B cell (primary cell): ENCODE measurements around the gene FRZB. TPM values are rescaled to one million over a fixed set of nuclear protein-coding genes. Genes with fewer than 3 reads are reported as not detected.

Source experiments
- ATAC-seq: fragments of 200-7000 bp; cut with Tn5 transposase; one replicate; pipeline ENCODE4 v1.10.0; 2021; ENCODE audit warnings: low read depth, mild to moderate bottlenecking, moderate number of reproducible peaks, moderate library complexity
- CTCF ChIA-PET: fragments of 350-600 bp; sonication (Branson Sonifier 250); formaldehyde crosslinking; loops from one replicate; lab custom pipeline; 2021; ENCODE audit warnings: antibody characterized with exemption, inconsistent platforms; lab: Charles Lee
- POLR2A ChIA-PET: fragments of 350-600 bp; sonication (Branson Sonifier 250); formaldehyde crosslinking; loops from one replicate; lab custom pipeline; 2021; ENCODE audit warnings: antibody characterized with exemption; lab: Charles Lee
- DNase-seq: peaks from one replicate; pipeline ENCODE4 v3.0.0; 2013
- H2AFZ ChIP-seq: 2 replicates; pipeline ENCODE4 v1.6.1; 2012; ENCODE audit warnings: mild to moderate bottlenecking, low read depth, low read length; ENCODE audit not compliant: insufficient read depth, poor library complexity, severe bottlenecking
- H3K27ac ChIP-seq, 2 donors: 1 replicate in 1 of 2; 2 replicates in 1 of 2; pipeline ENCODE4 v1.5.1; 2012 to 2013; ENCODE audit warnings: low read length in 2 of 2, mild to moderate bottlenecking in 2 of 2, moderate library complexity in 1 of 2
- H3K27me3 ChIP-seq, 4 experiments: fragments of 200-600 bp in 1 of 4; sonication (generic) in 1 of 4; replicated peaks in 1 of 4; 1 replicate in 2 of 4; 2 replicates in 2 of 4; pipeline versions ENCODE4 v1.6.1 to v1.7.0; 2013 to 2016; ENCODE audit warnings: low read length in 3 of 4, mild to moderate bottlenecking in 2 of 4, mixed read lengths in 1 of 4, moderate library complexity in 1 of 4; ENCODE audit not compliant: insufficient read depth in 4 of 4, control insufficient read depth in 3 of 4; ENCODE audit errors: control extremely low read depth in 1 of 4
- H3K36me3 ChIP-seq, 2 experiments: replicated peaks in 1 of 2; 1 replicate in 1 of 2; 2 replicates in 1 of 2; pipeline versions ENCODE4 v1.6.1 to v1.7.1; 2013; ENCODE audit warnings: low read length in 1 of 2; ENCODE audit not compliant: insufficient read depth in 2 of 2, control insufficient read depth in 1 of 2; ENCODE audit errors: control extremely low read depth in 1 of 2, extremely low read depth in 1 of 2
- H3K4me1 ChIP-seq, 2 donors: fragments of 200-600 bp in 1 of 2; sonication (generic) in 1 of 2; 1 replicate in 1 of 2; 2 replicates in 1 of 2; pipeline versions ENCODE4 v1.5.1 to v1.6.1; 2013 to 2017; ENCODE audit warnings: low read length in 2 of 2; ENCODE audit not compliant: control insufficient read depth in 2 of 2, insufficient read depth in 2 of 2
- H3K4me2 ChIP-seq: replicated peaks from 2 replicates; pipeline ENCODE3; 2012; ENCODE audit warnings: mild to moderate bottlenecking, low read depth, low read length; ENCODE audit not compliant: poor library complexity, severe bottlenecking
- H3K4me3 ChIP-seq, 5 experiments: fragments of 200-600 bp in 1 of 5; sonication (generic) in 1 of 5; 1 replicate in 3 of 5; 2 replicates in 2 of 5; pipeline versions ENCODE4 v1.5.1 to v1.7.0; 2011 to 2016; ENCODE audit warnings: low read length in 4 of 5, mild to moderate bottlenecking in 4 of 5, low read depth in 2 of 5, control low read depth in 1 of 5, moderate library complexity in 1 of 5; ENCODE audit not compliant: insufficient read depth in 1 of 5; ENCODE audit errors: control extremely low read depth in 1 of 5, extremely low read depth in 1 of 5
- H3K79me2 ChIP-seq: fragments of 200-600 bp; sonication (generic); one replicate; pipeline ENCODE4 v1.6.0; 2016; ENCODE audit warnings: low read length; ENCODE audit not compliant: control insufficient read depth, insufficient read depth
- H3K9ac ChIP-seq: fragments of 200-600 bp; sonication (generic); 2 replicates; pipeline ENCODE4 v1.6.1; 2017; ENCODE audit warnings: mild to moderate bottlenecking, low read length, moderate library complexity
- H3K9me3 ChIP-seq, 3 donors: one replicate each; pipeline versions ENCODE4 v1.6.1 to v1.7.1; 2013; ENCODE audit warnings: low read length in 2 of 3; ENCODE audit not compliant: control insufficient read depth in 2 of 3, insufficient read depth in 1 of 3; ENCODE audit errors: control extremely low read depth in 1 of 3
- H4K20me1 ChIP-seq: 2 replicates; pipeline ENCODE4 v1.6.0; 2012; ENCODE audit warnings: mild to moderate bottlenecking, low read length; ENCODE audit not compliant: insufficient read depth, control insufficient read depth, poor library complexity, severe bottlenecking
- H3K27ac Mint-ChIP-seq: one replicate; pipeline ENCODE4 v1.8.0; 2021; ENCODE audit warnings: mixed read lengths
- H3K27me3 Mint-ChIP-seq: one replicate; pipeline ENCODE4 v1.8.0; 2021; ENCODE audit warnings: mixed read lengths
- H3K4me1 Mint-ChIP-seq: one replicate; pipeline ENCODE4 v1.8.0; 2021; ENCODE audit warnings: mixed read lengths
- H3K4me3 Mint-ChIP-seq: one replicate; pipeline ENCODE4 v1.8.0; 2021; ENCODE audit warnings: mixed read lengths
- H3K9me3 Mint-ChIP-seq: one replicate; pipeline ENCODE4 v1.8.0; 2022; ENCODE audit warnings: mixed read lengths; ENCODE audit not compliant: insufficient read depth
- CTCF ChIP-seq: fragments of 200-600 bp; IDR thresholded peaks from one replicate; pipeline ENCODE4 v1.8.0; 2022; ENCODE audit warnings: antibody characterized with exemption, mild to moderate bottlenecking
- EZH2 ChIP-seq: IDR thresholded peaks from 2 replicates; pipeline ENCODE4 v1.6.1; 2012; ENCODE audit warnings: borderline replicate concordance, low read depth, mild to moderate bottlenecking, moderate library complexity, low read length; ENCODE audit not compliant: insufficient read depth, poor library complexity, severe bottlenecking
- WGBS: methylation state at CpG from one replicate; pipeline ENCODE4 v1.1.5; 2013; ENCODE audit warnings: missing lambda C conversion rate; ENCODE audit not compliant: insufficient coverage; 5-methylcytosine and 5-hydroxymethylcytosine counted together
- intact Hi-C: fragments of 100-400 bp; cut with micrococcal nuclease; formaldehyde crosslinking; loops from one replicate; pipeline ENCODE4 v1.10.0; 2022
- polyA plus RNA-seq: library from polyadenylated mRNA; depleted of rRNA; stranded (reverse); fragments of >200 nt; gene quantifications from 2 replicates; pipeline ENCODE4 v1.2.3, GENCODE V29; 2012
- total RNA-seq, 2 donors: library from RNA; stranded (reverse); fragments of 120-200 nt in 1 of 2; gene quantifications; 1 replicate in 1 of 2; 2 replicates in 1 of 2; pipeline versions ENCODE4 v1.2.3 to v1.2.4, GENCODE V29; 2013 to 2022

Gene FRZB
- total and polyA plus RNA-seq, 2 donors (not counting 1 experiment from before 2014, with no cell fraction given): 0.27 TPM; not detected in 1

DNA sequence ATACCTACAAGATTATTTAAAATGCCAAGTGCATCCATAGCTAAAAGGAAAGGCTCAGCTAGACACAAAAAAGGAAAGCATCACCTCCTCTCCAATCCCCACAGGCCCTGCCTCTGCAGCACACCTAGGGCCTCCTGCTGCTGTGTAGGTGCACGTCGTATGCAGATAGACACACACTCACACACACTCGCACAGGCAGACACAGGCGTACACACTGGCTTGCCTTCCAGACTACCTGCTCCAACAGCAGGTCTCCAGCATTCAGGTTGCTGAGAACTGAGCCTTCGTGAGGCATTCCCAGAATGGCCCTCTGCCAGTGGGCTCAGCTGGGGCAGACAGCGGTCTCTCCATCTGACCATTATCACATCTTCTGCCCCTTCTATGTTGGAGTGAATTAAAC lies 35.3 kb upstream of the FRZB start:
- Mint-ChIP-seq H3K4me3 (no peak overlapping the region), H3K27ac (no peak overlapping the region), H3K4me1 (no peaks in the 10 kb centered on the region), H3K27me3 (no peaks in the 10 kb centered on the region), H3K9me3 (no peaks in the 10 kb centered on the region)
- DNase-seq (no peak), ATAC-seq (no peak)
- ChIA-PET POLR2A (no interaction called here), CTCF (no interaction called here)
- no peak overlapping the region for H3K4me3 ChIP-seq
- intact Hi-C loops: no loop called here
- TF ChIP-seq CTCF (no peak), EZH2 (no peak)
- H3K27me3 ChIP-seq: no peaks in the 10 kb centered on the region
- no peak overlapping the region for H2AFZ ChIP-seq
- WGBS: 97% methylated on average over 5 of the region's 6 CpGs
- no peaks in the 10 kb centered on the region for H4K20me1 ChIP-seq
- no peaks in the 10 kb centered on the region for H3K79me2 ChIP-seq
- H3K4me2 ChIP-seq: no peak overlapping the region
- no peaks in the 10 kb centered on the region for H3K36me3 ChIP-seq
- no peaks in the 10 kb centered on the region for H3K9me3 ChIP-seq
- H3K4me1 ChIP-seq: no peaks in the 10 kb centered on the region
- H3K9ac ChIP-seq: no peak overlapping the region
- no peak overlapping the region for H3K27ac ChIP-seq

- H2AFZ ChIP-seq: no peak overlapping the region
- no peaks in the 10 kb centered on the region for H3K9me3 Mint-ChIP-seq
- H3K27ac ChIP-seq: no peak overlapping the region
- TF ChIP-seq EZH2 (no peak), CTCF (no peak)
- H4K20me1 ChIP-seq: no peaks in the 10 kb centered on the region
- intact Hi-C loops: no loop called here
- no peaks in the 10 kb centered on the region for H3K27me3 Mint-ChIP-seq
- no peaks in the 10 kb centered on the region for H3K4me1 Mint-ChIP-seq
- no peaks in the 10 kb centered on the region for H3K4me1 ChIP-seq
- 63% methylated on average over 1 of the region's 1 CpG for WGBS
- CTCF ChIA-PET: no interaction called here
- H3K4me2 ChIP-seq: no peak overlapping the region
- no peak overlapping the region for H3K4me3 ChIP-seq
- ATAC-seq (no peak), DNase-seq (no peak)
- H3K27ac Mint-ChIP-seq: no peak overlapping the region
- POLR2A ChIA-PET: no interaction called here
- H3K9ac ChIP-seq: no peak overlapping the region
- H3K4me3 Mint-ChIP-seq: no peak overlapping the region
- no peaks in the 10 kb centered on the region for H3K27me3 ChIP-seq
- peaks cover 0 to 5% (median 0%) of the 10 kb centered on the region in 3 donors for H3K9me3 ChIP-seq
- H3K79me2 ChIP-seq: no peaks in the 10 kb centered on the region
- no peaks in the 10 kb centered on the region for H3K36me3 ChIP-seq
Observed at GRCh38 chr2:182898718-182899117, 32.3 kb upstream of the FRZB start.
